Osteoblast (primary cell): ENCODE data around the gene IL34. TPM values are rescaled to one million over a fixed set of nuclear protein-coding genes. Genes with fewer than 3 reads are reported as not detected.

Experiments used
- DNase-seq: peaks from one replicate; pipeline ENCODE4 v3.0.0; 2011; ENCODE audit warnings: low spot score, mixed read lengths; ENCODE audit not compliant: insufficient read length; ENCODE audit errors: missing footprints
- H2AFZ ChIP-seq: 2 replicates; pipeline ENCODE4 v1.6.0; 2011; ENCODE audit warnings: mild to moderate bottlenecking, low read length
- H3K27ac ChIP-seq: 2 replicates; pipeline ENCODE4 v1.5.1; 2011; ENCODE audit warnings: mild to moderate bottlenecking, low read depth, low read length, moderate library complexity
- H3K27me3 ChIP-seq: 2 replicates; pipeline ENCODE4 v1.6.0; 2012; ENCODE audit warnings: mild to moderate bottlenecking, control low read depth, inconsistent platforms, low read length, moderate library complexity; ENCODE audit not compliant: insufficient read depth
- H3K36me3 ChIP-seq: 2 replicates; pipeline ENCODE4 v1.5.1; 2011; ENCODE audit warnings: mild to moderate bottlenecking, low read length, control low read depth, moderate library complexity; ENCODE audit not compliant: insufficient read depth
- H3K4me1 ChIP-seq: 2 replicates; pipeline ENCODE4 v1.5.1; 2011; ENCODE audit warnings: mild to moderate bottlenecking, low read length, control low read depth, moderate library complexity; ENCODE audit not compliant: insufficient read depth
- H3K4me2 ChIP-seq: 2 replicates; pipeline ENCODE4 v1.6.0; 2011; ENCODE audit warnings: mild to moderate bottlenecking, low read length; ENCODE audit not compliant: insufficient read depth
- H3K4me3 ChIP-seq: fragments of 200-600 bp; sonication (generic); 3 replicates; pipeline ENCODE4 v1.5.1; 2012; ENCODE audit warnings: mild to moderate bottlenecking, low read length, inconsistent platforms; ENCODE audit not compliant: insufficient read depth
- H3K79me2 ChIP-seq: 2 replicates; pipeline ENCODE4 v1.6.0; 2012; ENCODE audit warnings: mild to moderate bottlenecking, low read length, control low read depth, inconsistent platforms; ENCODE audit not compliant: insufficient read depth
- H3K9me3 ChIP-seq: 2 replicates; pipeline ENCODE4 v1.5.1; 2011; ENCODE audit warnings: low read depth, low read length, control low read depth
- H4K20me1 ChIP-seq: 2 replicates; pipeline ENCODE4 v1.6.0; 2012; ENCODE audit warnings: mild to moderate bottlenecking, low read length, control low read depth; ENCODE audit not compliant: insufficient read depth
- CTCF ChIP-seq: IDR thresholded peaks from 2 replicates; pipeline ENCODE4 v1.5.1; 2011; ENCODE audit warnings: mild to moderate bottlenecking, low read depth, low read length, moderate library complexity; ENCODE audit errors: extremely low read depth
- total RNA-seq: library from RNA; depleted of rRNA; stranded (reverse); fragments of >200 nt; gene quantifications from 2 replicates; pipeline ENCODE4 v1.2.3, GENCODE V29; 2012

Gene IL34
- total RNA-seq, 1 donor: 9.4 TPM

- Histone ChIP-seq H3K9me3 (no peaks in the 10 kb centered on the region), H3K36me3 (peaks cover 19% of the 10 kb centered on the region), H3K27me3 (no peaks in the 10 kb centered on the region), H2AFZ (no peak overlapping the region), H3K79me2 (peaks cover 53% of the 10 kb centered on the region), H4K20me1 (peaks cover 41% of the 10 kb centered on the region), H3K4me3 (peak overlapping the region; percentile 86), H3K4me1 (peaks cover 58% of the 10 kb centered on the region), H3K4me2 (peak overlapping the region; percentile 87), H3K27ac (peak overlapping the region; percentile 71)
- DNase-seq: peak; percentile 93
- TF ChIP-seq CTCF: no peak
Measured at GRCh38 chr16:70685061-70685937, 38.9 kb downstream of the IL34 start.

DNA sequence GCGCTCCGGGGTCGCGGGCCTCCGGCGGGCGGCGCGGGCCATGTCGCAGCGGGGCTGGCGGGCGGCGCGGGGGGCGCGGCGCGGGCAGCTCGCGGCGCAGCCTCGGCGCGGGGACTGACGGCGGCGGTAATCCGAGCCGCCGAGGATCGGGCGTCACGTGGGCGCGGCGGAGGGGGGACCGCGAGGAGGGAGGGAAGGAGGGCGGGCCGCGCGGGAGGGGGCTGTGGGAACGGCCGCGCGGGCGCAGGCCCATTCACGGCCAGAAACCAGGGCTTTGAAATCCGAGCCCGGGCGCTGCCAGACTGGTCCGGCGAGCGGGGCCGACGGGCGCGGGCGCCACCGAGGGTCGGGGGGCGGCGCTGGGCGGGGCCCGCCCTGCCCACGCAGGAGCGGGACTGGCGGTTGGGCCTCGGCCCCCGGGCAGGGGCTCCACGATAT is 39.6 kb downstream of the IL34 start, which contains the start of gene MTSS2:
Gene MTSS2 (minus strand): TSS at position 116 of the 438 bp plus-strand sequence. CDS start 262 bp downstream, outside the sequence.
- Histone ChIP-seq H3K4me3 (peak within 1 kb of the TSS; percentile 86), H3K36me3 (peaks cover 16% of the 10 kb centered on the region), H3K4me1 (peaks cover 58% of the 10 kb centered on the region), H4K20me1 (peaks cover 36% of the 10 kb centered on the region), H2AFZ (no peak within 1 kb of the TSS), H3K27ac (peak within 1 kb of the TSS; percentile 71), H3K4me2 (peak within 1 kb of the TSS; percentile 87), H3K9me3 (no peaks in the 10 kb centered on the region), H3K79me2 (peaks cover 47% of the 10 kb centered on the region), H3K27me3 (no peaks in the 10 kb centered on the region)
- no peak for TF ChIP-seq CTCF
- DNase-seq: peak; percentile 100

GRCh38 chr16:70686376-70687101 is 40.2 kb downstream of the IL34 start:
- Histone ChIP-seq H3K27ac (peak overlapping the region; percentile 56), H3K36me3 (peaks cover 16% of the 10 kb centered on the region), H2AFZ (no peak overlapping the region), H3K4me2 (peak overlapping the region; percentile 69), H3K27me3 (no peaks in the 10 kb centered on the region), H3K4me1 (peaks cover 56% of the 10 kb centered on the region), H3K9me3 (no peaks in the 10 kb centered on the region), H3K4me3 (peak overlapping the region; percentile 86), H4K20me1 (peaks cover 30% of the 10 kb centered on the region), H3K79me2 (peaks cover 41% of the 10 kb centered on the region)
- DNase-seq: peak; percentile 89
- TF ChIP-seq CTCF: no peak
